Fibroblast of lung (primary cell): Measurements from ENCODE around the gene TBL1XR1.

ENCODE experiments used
- EZH2 ChIP-seq: IDR thresholded peaks from 2 replicates; pipeline ENCODE4 v1.5.1; 2012; ENCODE audit warnings: low read length, control low read depth, mild to moderate bottlenecking; ENCODE audit errors: missing control alignments
- TF ChIP-seq, protein P1 (sequence below), 2 donors: IDR thresholded peaks in 1 of 2; conservative IDR thresholded peaks in 1 of 2; 1 replicate in 1 of 2; 2 replicates in 1 of 2; pipeline ENCODE4 v1.5.1; 2011 to 2012; ENCODE audit warnings: low read length in 2 of 2, control low read depth in 1 of 2, inconsistent platforms in 1 of 2, low read depth in 1 of 2, mild to moderate bottlenecking in 1 of 2

DNA sequence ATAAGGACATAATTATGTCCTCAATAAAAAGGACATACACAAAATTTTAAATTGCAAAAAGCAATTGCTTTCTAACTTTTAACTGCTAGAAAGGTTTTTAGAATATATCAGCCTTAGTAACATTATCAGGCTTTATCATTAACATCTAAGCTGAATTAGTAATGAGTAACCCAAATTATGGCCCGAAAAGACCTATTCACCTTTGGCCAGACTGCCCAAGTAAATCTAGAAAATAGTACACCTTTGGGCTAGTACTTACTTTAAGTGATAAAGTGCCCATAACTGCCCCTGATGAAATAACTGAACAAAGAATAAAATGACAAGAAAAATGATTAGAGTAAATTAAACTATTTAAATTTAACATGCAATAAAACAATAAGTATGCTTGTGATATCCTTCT, 117.2 kb downstream of the TBL1XR1 start:
- TF ChIP-seq, protein P1, sequence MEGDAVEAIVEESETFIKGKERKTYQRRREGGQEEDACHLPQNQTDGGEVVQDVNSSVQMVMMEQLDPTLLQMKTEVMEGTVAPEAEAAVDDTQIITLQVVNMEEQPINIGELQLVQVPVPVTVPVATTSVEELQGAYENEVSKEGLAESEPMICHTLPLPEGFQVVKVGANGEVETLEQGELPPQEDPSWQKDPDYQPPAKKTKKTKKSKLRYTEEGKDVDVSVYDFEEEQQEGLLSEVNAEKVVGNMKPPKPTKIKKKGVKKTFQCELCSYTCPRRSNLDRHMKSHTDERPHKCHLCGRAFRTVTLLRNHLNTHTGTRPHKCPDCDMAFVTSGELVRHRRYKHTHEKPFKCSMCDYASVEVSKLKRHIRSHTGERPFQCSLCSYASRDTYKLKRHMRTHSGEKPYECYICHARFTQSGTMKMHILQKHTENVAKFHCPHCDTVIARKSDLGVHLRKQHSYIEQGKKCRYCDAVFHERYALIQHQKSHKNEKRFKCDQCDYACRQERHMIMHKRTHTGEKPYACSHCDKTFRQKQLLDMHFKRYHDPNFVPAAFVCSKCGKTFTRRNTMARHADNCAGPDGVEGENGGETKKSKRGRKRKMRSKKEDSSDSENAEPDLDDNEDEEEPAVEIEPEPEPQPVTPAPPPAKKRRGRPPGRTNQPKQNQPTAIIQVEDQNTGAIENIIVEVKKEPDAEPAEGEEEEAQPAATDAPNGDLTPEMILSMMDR (conservative IDR thresholded peaks at IDR 0.05 in 1 of 2, IDR thresholded peaks at IDR 0.05 in 1 of 2; ENCODE audit: low read depth in 1 of 2, low read length in 2 of 2) = no peak
- TF ChIP-seq EZH2 = no peak
